GM23338 (cell line): ENCODE results near the gene GDAP1L1. TPM values are rescaled to one million over a fixed set of nuclear protein-coding genes. Genes with fewer than 3 reads are reported as not detected.
A peak's percentile ranks its signal among the peaks of the same experiment; 100 is the strongest.

Experiments
- ATAC-seq: fragments of 200-7000 bp; cut with Tn5 transposase; 3 replicates; pipeline ENCODE4 v1.9.1; 2020
- DNase-seq: peaks from one replicate; pipeline ENCODE4 v3.0.0-alpha.2; 2015; ENCODE audit warnings: low spot score
- H2AFZ ChIP-seq: fragments of 200-600 bp; sonication (generic); 2 replicates; pipeline ENCODE4 v1.8.0; 2016; ENCODE audit warnings: antibody characterized with exemption, mild to moderate bottlenecking, moderate library complexity
- H3F3A ChIP-seq: fragments of 200-600 bp; sonication (generic); replicated peaks from 2 replicates; pipeline ENCODE4 v1.8.0; 2017; ENCODE audit warnings: antibody characterized with exemption, mixed run types, low read depth
- H3K27ac ChIP-seq: fragments of 200-600 bp; sonication (generic); 2 replicates; pipeline ENCODE4 v1.6.1; 2016; ENCODE audit warnings: low read depth
- H3K27me3 ChIP-seq: fragments of 200-600 bp; sonication (generic); 2 replicates; pipeline ENCODE4 v1.8.0; 2016; ENCODE audit warnings: mild to moderate bottlenecking, mixed run types, moderate library complexity; ENCODE audit not compliant: insufficient read depth
- H3K36me3 ChIP-seq: fragments of 200-600 bp; sonication (generic); 2 replicates; pipeline ENCODE4 v1.8.0; 2016; ENCODE audit warnings: mild to moderate bottlenecking; ENCODE audit not compliant: insufficient read depth
- H3K4me1 ChIP-seq: fragments of 200-600 bp; sonication (generic); 2 replicates; pipeline ENCODE4 v1.8.0; 2016; ENCODE audit warnings: mild to moderate bottlenecking, moderate library complexity; ENCODE audit not compliant: insufficient read depth
- H3K4me2 ChIP-seq: fragments of 200-600 bp; sonication (generic); 2 replicates; pipeline ENCODE4 v1.7.1; 2017; ENCODE audit warnings: mixed run types
- H3K4me3 ChIP-seq: fragments of 200-600 bp; sonication (generic); 2 replicates; pipeline ENCODE4 v1.6.1; 2016; ENCODE audit warnings: mixed run types
- H3K79me2 ChIP-seq: fragments of 200-600 bp; sonication (generic); replicated peaks from 2 replicates; pipeline ENCODE4 v1.8.0; 2017; ENCODE audit warnings: mild to moderate bottlenecking; ENCODE audit not compliant: insufficient read depth
- H3K9me2 ChIP-seq: fragments of 200-600 bp; sonication (generic); 2 replicates; pipeline ENCODE4 v1.8.0; 2017; ENCODE audit not compliant: insufficient read depth
- H4K20me1 ChIP-seq: fragments of 200-600 bp; sonication (generic); replicated peaks from 2 replicates; pipeline ENCODE4 v1.8.0; 2017; ENCODE audit warnings: mild to moderate bottlenecking; ENCODE audit not compliant: insufficient read depth
- H3K27ac Mint-ChIP-seq: 2 replicates; pipeline ENCODE4 v1.8.0; 2020; ENCODE audit warnings: inconsistent platforms, mild to moderate bottlenecking, moderate library complexity, mixed read lengths
- H3K27me3 Mint-ChIP-seq: 3 replicates; pipeline ENCODE4 v1.8.0; 2022; ENCODE audit warnings: low read depth, mild to moderate bottlenecking, moderate library complexity, mixed read lengths, inconsistent platforms; ENCODE audit not compliant: insufficient read depth, poor library complexity
- H3K36me3 Mint-ChIP-seq: 3 replicates; pipeline ENCODE4 v1.8.0; 2021; ENCODE audit warnings: low read depth, mild to moderate bottlenecking, inconsistent platforms, moderate library complexity, mixed read lengths
- H3K4me1 Mint-ChIP-seq: 3 replicates; pipeline ENCODE4 v1.8.0; 2020; ENCODE audit warnings: mild to moderate bottlenecking, inconsistent platforms, mixed read lengths
- H3K4me3 Mint-ChIP-seq: 3 replicates; pipeline ENCODE4 v1.8.0; 2021; ENCODE audit warnings: moderate library complexity, mild to moderate bottlenecking, inconsistent platforms, mixed read lengths
- H3K9me3 Mint-ChIP-seq: 3 replicates; pipeline ENCODE4 v1.8.0; 2020; ENCODE audit warnings: moderate library complexity, mild to moderate bottlenecking, inconsistent platforms, mixed read lengths
- CREB1 ChIP-seq: fragments of 250-450 bp; sonication (Bioruptor Pico); IDR thresholded peaks from 2 replicates; pipeline ENCODE4 v1.5.0; 2020; ENCODE audit warnings: low read depth, mild to moderate bottlenecking, moderate library complexity
- NANOG ChIP-seq: IDR thresholded peaks from 2 replicates; pipeline ENCODE4 v1.6.1; 2016; ENCODE audit warnings: antibody characterized with exemption, borderline replicate concordance
- POLR2AphosphoS5 ChIP-seq: IDR thresholded peaks from 2 replicates; pipeline ENCODE4 v1.6.1; 2016; ENCODE audit warnings: antibody characterized with exemption, low read depth
- STAT1 ChIP-seq: IDR thresholded peaks from one replicate; pipeline ENCODE4 v1.6.1; 2016; ENCODE audit warnings: antibody characterized with exemption; ENCODE audit not compliant: unreplicated experiment
- ZNF331 ChIP-seq: fragments of 250-450 bp; sonication (Bioruptor Pico); IDR thresholded peaks from 2 replicates; pipeline ENCODE4 v1.5.0; 2020; ENCODE audit warnings: low read depth, mild to moderate bottlenecking, moderate library complexity
- polyA plus RNA-seq: library from polyadenylated mRNA; unstranded; fragments of >200 nt; fragmentation: Nextera tagmentation; extraction: Ambion mirVana; gene quantifications from 2 replicates; pipeline ENCODE4 v1.2.1, GENCODE V29; 2016
- total RNA-seq: library from RNA; depleted of rRNA; stranded (reverse); fragments of >200 nt; shearing (Covaris generic); gene quantifications from 2 replicates; pipeline ENCODE4 v1.2.3, GENCODE V29; 2014
- TF ChIP-seq, protein P1 (sequence below): IDR thresholded peaks from 2 replicates; pipeline ENCODE4 v1.6.1; 2016; ENCODE audit warnings: antibody characterized with exemption
- TF ChIP-seq, protein P2 (sequence below), 2 experiments: fragments of 200-600 bp in 1 of 2; sonication (generic) in 1 of 2; conservative IDR thresholded peaks; 2 replicates each; pipeline versions ENCODE4 v1.5.1 to v1.6.1; 2016 to 2017; ENCODE audit warnings: antibody characterized with exemption in 2 of 2, low read depth in 2 of 2, mild to moderate bottlenecking in 2 of 2, moderate library complexity in 1 of 2
- TF ChIP-seq, protein P3 (sequence below): IDR thresholded peaks from one replicate; pipeline ENCODE4 v1.6.1; 2018; ENCODE audit warnings: antibody characterized with exemption; ENCODE audit not compliant: unreplicated experiment
- TF ChIP-seq, protein P4 (sequence below): fragments of 250-450 bp; sonication (Bioruptor Pico); IDR thresholded peaks from 2 replicates; pipeline ENCODE4 v1.5.0; 2020; ENCODE audit warnings: mild to moderate bottlenecking, moderate library complexity

Gene GDAP1L1
- total and polyA plus RNA-seq, 2 experiments from 2014 or later = 4.5 to 11.2 TPM

DNA sequence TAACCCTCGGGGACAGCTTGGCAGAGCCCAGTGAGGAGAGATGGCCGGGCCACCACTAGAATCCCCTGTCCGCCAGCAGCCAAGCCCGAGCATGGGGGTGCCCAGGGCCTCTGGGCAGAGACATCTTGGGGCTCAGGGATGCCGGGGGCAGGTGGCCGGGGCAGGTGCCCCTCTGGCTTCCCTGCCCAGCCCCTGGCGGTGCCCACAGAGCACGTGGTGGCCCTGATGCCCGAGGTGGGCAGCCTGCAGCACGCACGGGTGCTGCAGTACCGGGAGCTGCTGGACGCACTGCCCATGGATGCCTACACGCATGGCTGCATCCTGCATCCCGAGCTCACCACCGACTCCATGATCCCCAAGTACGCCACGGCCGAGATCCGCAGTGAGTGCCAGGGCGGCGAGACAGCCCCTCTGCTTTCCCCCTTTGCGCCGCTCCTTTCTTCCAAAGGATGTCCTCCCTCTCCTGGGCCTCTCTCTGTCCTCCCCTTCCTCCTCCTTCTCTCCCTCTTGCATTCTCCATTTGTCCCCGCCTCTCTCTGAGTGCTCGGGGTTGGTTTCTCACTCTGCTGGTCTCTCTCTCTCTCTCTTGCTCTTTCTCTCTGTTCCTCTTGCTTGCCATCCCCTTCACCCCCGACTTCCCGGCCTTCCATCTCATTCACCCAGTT lies 11.2 kb downstream of the GDAP1L1 start:
- Mint-ChIP-seq H3K27me3 (peaks cover 8% of the 10 kb centered on the region), H3K4me3 (no peak overlapping the region), H3K9me3 (no peaks in the 10 kb centered on the region), H3K4me1 (peaks cover 8% of the 10 kb centered on the region), H3K27ac (no peak overlapping the region), H3K36me3 (no peaks in the 10 kb centered on the region; the same call in 2 of the 3 replicates)
- Histone ChIP-seq H3K4me1 (no peaks in the 10 kb centered on the region), H2AFZ (no peak overlapping the region), H3K27me3 (no peaks in the 10 kb centered on the region), H4K20me1 (no peaks in the 10 kb centered on the region), H3K9me2 (no peaks in the 10 kb centered on the region), H3K4me2 (no peak overlapping the region), H3K79me2 (no peaks in the 10 kb centered on the region), H3F3A (no peaks in the 10 kb centered on the region), H3K36me3 (no peaks in the 10 kb centered on the region), H3K4me3 (no peak overlapping the region), H3K27ac (no peak overlapping the region)
- no peak for DNase-seq
- TF ChIP-seq STAT1 (no peak), POLR2AphosphoS5 (no peak), NANOG (no peak)
- ATAC-seq = no peak

DNA sequence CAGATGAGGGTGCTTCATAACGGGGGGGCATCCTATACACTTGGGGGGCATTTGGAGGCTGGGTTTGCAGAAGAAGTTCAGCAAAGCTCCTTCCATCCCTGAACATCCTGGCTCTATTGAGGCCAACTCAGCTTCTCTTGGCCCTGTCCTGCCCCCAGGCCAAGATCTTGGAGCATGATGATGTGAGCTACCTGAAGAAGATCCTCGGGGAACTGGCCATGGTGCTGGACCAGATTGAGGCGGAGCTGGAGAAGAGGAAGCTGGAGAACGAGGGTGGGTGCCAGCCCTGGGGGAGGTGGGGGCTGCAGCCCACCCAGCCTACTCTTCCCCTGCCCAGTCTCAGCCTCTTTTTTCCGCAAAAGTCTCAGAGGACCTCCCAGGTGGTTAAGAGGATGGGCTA lies 17.2 kb downstream of the GDAP1L1 start:
- H3K36me3 Mint-ChIP-seq = peaks cover 2% of the 10 kb centered on the region; the same call in 2 of the 3 replicates
- peaks cover 2% of the 10 kb centered on the region; the same call in 1 of the 3 replicates for H3K9me3 Mint-ChIP-seq
- Histone ChIP-seq H3K79me2 (no peaks in the 10 kb centered on the region), H3F3A (no peaks in the 10 kb centered on the region), H3K9me2 (no peaks in the 10 kb centered on the region), H3K36me3 (no peaks in the 10 kb centered on the region), H3K27me3 (no peaks in the 10 kb centered on the region), H3K4me2 (no peak overlapping the region), H3K4me1 (no peaks in the 10 kb centered on the region), H4K20me1 (no peaks in the 10 kb centered on the region), H3K27ac (no peak overlapping the region), H3K4me3 (no peak overlapping the region), H2AFZ (no peak overlapping the region)
- no peak overlapping the region for H3K27ac Mint-ChIP-seq
- no peak for TF ChIP-seq STAT1
- TF ChIP-seq CREB1 (CRISPR knock-in tag) = no peak
- TF ChIP-seq ZNF331 (CRISPR knock-in tag) = no peak
- TF ChIP-seq, protein P1, sequence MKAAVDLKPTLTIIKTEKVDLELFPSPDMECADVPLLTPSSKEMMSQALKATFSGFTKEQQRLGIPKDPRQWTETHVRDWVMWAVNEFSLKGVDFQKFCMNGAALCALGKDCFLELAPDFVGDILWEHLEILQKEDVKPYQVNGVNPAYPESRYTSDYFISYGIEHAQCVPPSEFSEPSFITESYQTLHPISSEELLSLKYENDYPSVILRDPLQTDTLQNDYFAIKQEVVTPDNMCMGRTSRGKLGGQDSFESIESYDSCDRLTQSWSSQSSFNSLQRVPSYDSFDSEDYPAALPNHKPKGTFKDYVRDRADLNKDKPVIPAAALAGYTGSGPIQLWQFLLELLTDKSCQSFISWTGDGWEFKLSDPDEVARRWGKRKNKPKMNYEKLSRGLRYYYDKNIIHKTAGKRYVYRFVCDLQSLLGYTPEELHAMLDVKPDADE = no peak
- TF ChIP-seq, protein P2, sequence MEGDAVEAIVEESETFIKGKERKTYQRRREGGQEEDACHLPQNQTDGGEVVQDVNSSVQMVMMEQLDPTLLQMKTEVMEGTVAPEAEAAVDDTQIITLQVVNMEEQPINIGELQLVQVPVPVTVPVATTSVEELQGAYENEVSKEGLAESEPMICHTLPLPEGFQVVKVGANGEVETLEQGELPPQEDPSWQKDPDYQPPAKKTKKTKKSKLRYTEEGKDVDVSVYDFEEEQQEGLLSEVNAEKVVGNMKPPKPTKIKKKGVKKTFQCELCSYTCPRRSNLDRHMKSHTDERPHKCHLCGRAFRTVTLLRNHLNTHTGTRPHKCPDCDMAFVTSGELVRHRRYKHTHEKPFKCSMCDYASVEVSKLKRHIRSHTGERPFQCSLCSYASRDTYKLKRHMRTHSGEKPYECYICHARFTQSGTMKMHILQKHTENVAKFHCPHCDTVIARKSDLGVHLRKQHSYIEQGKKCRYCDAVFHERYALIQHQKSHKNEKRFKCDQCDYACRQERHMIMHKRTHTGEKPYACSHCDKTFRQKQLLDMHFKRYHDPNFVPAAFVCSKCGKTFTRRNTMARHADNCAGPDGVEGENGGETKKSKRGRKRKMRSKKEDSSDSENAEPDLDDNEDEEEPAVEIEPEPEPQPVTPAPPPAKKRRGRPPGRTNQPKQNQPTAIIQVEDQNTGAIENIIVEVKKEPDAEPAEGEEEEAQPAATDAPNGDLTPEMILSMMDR (conservative IDR thresholded peaks at IDR 0.05; ENCODE audit: low read depth in 2 of 2) = no peak
- TF ChIP-seq, protein P3, sequence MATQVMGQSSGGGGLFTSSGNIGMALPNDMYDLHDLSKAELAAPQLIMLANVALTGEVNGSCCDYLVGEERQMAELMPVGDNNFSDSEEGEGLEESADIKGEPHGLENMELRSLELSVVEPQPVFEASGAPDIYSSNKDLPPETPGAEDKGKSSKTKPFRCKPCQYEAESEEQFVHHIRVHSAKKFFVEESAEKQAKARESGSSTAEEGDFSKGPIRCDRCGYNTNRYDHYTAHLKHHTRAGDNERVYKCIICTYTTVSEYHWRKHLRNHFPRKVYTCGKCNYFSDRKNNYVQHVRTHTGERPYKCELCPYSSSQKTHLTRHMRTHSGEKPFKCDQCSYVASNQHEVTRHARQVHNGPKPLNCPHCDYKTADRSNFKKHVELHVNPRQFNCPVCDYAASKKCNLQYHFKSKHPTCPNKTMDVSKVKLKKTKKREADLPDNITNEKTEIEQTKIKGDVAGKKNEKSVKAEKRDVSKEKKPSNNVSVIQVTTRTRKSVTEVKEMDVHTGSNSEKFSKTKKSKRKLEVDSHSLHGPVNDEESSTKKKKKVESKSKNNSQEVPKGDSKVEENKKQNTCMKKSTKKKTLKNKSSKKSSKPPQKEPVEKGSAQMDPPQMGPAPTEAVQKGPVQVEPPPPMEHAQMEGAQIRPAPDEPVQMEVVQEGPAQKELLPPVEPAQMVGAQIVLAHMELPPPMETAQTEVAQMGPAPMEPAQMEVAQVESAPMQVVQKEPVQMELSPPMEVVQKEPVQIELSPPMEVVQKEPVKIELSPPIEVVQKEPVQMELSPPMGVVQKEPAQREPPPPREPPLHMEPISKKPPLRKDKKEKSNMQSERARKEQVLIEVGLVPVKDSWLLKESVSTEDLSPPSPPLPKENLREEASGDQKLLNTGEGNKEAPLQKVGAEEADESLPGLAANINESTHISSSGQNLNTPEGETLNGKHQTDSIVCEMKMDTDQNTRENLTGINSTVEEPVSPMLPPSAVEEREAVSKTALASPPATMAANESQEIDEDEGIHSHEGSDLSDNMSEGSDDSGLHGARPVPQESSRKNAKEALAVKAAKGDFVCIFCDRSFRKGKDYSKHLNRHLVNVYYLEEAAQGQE = peak; percentile 75
- TF ChIP-seq, protein P4, sequence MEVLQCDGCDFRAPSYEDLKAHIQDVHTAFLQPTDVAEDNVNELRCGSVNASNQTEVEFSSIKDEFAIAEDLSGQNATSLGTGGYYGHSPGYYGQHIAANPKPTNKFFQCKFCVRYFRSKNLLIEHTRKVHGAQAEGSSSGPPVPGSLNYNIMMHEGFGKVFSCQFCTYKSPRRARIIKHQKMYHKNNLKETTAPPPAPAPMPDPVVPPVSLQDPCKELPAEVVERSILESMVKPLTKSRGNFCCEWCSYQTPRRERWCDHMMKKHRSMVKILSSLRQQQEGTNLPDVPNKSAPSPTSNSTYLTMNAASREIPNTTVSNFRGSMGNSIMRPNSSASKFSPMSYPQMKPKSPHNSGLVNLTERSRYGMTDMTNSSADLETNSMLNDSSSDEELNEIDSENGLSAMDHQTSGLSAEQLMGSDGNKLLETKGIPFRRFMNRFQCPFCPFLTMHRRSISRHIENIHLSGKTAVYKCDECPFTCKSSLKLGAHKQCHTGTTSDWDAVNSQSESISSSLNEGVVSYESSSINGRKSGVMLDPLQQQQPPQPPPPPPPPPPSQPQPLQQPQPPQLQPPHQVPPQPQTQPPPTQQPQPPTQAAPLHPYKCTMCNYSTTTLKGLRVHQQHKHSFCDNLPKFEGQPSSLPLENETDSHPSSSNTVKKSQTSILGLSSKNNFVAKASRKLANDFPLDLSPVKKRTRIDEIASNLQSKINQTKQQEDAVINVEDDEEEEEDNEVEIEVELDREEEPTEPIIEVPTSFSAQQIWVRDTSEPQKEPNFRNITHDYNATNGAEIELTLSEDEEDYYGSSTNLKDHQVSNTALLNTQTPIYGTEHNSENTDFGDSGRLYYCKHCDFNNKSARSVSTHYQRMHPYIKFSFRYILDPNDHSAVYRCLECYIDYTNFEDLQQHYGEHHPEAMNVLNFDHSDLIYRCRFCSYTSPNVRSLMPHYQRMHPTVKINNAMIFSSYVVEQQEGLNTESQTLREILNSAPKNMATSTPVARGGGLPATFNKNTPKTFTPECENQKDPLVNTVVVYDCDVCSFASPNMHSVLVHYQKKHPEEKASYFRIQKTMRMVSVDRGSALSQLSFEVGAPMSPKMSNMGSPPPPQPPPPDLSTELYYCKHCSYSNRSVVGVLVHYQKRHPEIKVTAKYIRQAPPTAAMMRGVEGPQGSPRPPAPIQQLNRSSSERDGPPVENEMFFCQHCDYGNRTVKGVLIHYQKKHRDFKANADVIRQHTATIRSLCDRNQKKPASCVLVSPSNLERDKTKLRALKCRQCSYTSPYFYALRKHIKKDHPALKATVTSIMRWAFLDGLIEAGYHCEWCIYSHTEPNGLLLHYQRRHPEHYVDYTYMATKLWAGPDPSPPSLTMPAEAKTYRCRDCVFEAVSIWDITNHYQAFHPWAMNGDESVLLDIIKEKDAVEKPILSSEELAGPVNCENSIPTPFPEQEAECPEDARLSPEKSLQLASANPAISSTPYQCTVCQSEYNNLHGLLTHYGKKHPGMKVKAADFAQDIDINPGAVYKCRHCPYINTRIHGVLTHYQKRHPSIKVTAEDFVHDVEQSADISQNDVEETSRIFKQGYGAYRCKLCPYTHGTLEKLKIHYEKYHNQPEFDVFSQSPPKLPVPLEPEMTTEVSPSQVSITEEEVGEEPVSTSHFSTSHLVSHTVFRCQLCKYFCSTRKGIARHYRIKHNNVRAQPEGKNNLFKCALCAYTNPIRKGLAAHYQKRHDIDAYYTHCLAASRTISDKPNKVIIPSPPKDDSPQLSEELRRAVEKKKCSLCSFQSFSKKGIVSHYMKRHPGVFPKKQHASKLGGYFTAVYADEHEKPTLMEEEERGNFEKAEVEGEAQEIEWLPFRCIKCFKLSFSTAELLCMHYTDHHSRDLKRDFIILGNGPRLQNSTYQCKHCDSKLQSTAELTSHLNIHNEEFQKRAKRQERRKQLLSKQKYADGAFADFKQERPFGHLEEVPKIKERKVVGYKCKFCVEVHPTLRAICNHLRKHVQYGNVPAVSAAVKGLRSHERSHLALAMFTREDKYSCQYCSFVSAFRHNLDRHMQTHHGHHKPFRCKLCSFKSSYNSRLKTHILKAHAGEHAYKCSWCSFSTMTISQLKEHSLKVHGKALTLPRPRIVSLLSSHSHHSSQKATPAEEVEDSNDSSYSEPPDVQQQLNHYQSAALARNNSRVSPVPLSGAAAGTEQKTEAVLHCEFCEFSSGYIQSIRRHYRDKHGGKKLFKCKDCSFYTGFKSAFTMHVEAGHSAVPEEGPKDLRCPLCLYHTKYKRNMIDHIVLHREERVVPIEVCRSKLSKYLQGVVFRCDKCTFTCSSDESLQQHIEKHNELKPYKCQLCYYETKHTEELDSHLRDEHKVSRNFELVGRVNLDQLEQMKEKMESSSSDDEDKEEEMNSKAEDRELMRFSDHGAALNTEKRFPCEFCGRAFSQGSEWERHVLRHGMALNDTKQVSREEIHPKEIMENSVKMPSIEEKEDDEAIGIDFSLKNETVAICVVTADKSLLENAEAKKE (CRISPR knock-in tag) = no peak
- no peaks in the 10 kb centered on the region for H3K4me1 Mint-ChIP-seq
- peaks cover 5% of the 10 kb centered on the region for H3K27me3 Mint-ChIP-seq
- peak; percentile 31 for DNase-seq
- ATAC-seq = peak; percentile 43; the same call in 2 of the 3 replicates
- H3K4me3 Mint-ChIP-seq = no peak overlapping the region
